Measurements from ENCODE around the gene CSRNP2. TPM values are rescaled to one million over a fixed set of nuclear protein-coding genes. Genes with fewer than 3 reads are reported as not detected.
A peak's percentile ranks its signal among the peaks of the same experiment; 100 is the strongest.
"Not testable (repeated sequence)": the region's sequence is repeated elsewhere in the genome, so short reads cannot be mapped to it uniquely, and the experiment has no call there.

The CSRNP2 gene
- total RNA-seq, 1 experiment from 2014 or later: 18.1 TPM

GRCh38 chr12:51085757-51086156, 2.4 kb upstream of the CSRNP2 start:
- BruUV-seq (replicated peaks): no TSS peak
- Mint-ChIP-seq H3K27me3 (ENCODE audit: unreplicated experiment) (no peaks in the 10 kb centered on the region), H3K4me1 (ENCODE audit: low read depth, unreplicated experiment) (peaks cover 13% of the 10 kb centered on the region), H3K36me3 (ENCODE audit: insufficient read depth, unreplicated experiment) (peaks cover 25% of the 10 kb centered on the region), H3K4me3 (ENCODE audit: low read depth, unreplicated experiment) (no peak overlapping the region), H3K9me3 (ENCODE audit: low read depth, unreplicated experiment) (no peaks in the 10 kb centered on the region), H3K27ac (ENCODE audit: unreplicated experiment) (no peak overlapping the region)
- no peak for TF ChIP-seq CTCF (IDR thresholded peaks at IDR 0.05; ENCODE audit: unreplicated experiment)
- DNase-seq: no peak
- intact Hi-C loops (cut with micrococcal nuclease; ENCODE audit: unreplicated experiment): no loop called here
- CTCF ChIA-PET: interaction anchor here (0.6 kb wide), 1 partner anchor 25 kb away, joined by 3 read pairs; no protein-coding TSS in a partner anchor

- Mint-ChIP-seq H3K4me1 (ENCODE audit: low read depth, unreplicated experiment) (peaks cover 13% of the 10 kb centered on the region), H3K4me3 (ENCODE audit: low read depth, unreplicated experiment) (peak overlapping the region; percentile 92), H3K9me3 (ENCODE audit: low read depth, unreplicated experiment) (no peaks in the 10 kb centered on the region), H3K27ac (ENCODE audit: unreplicated experiment) (peak overlapping the region; percentile 74), H3K36me3 (ENCODE audit: insufficient read depth, unreplicated experiment) (peaks cover 21% of the 10 kb centered on the region), H3K27me3 (ENCODE audit: unreplicated experiment) (no peaks in the 10 kb centered on the region)
- intact Hi-C loops (cut with micrococcal nuclease; ENCODE audit: unreplicated experiment): no loop called here
- CTCF ChIA-PET: no interaction called here
- TSS peak; percentile 34 for BruUV-seq (replicated peaks)
- TF ChIP-seq CTCF (IDR thresholded peaks at IDR 0.05; ENCODE audit: unreplicated experiment): no peak
- DNase-seq: no peak
Observed at GRCh38 chr12:51082561-51083125, 753 bp downstream of the CSRNP2 start.

DNA sequence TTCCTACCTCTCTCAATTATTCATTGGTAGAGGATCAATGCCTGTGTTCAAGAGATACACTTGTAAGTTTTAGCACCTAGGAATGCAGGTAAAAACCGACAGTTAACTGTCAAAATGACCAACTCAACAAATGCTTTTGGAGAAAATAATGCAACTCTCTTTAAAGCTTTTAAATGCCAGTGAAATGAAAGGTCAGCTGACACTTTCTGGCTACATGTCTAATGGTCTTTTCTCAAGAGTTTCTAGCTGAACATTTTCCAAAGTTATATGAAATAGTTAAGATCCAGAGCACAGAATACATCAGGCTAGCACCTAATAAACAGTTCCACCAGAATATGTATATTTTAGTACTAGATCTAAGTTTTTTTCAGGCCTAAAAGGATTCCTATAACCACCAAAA, 2.0 kb downstream of the CSRNP2 start:
- H3K4me1 Mint-ChIP-seq (ENCODE audit: low read depth, unreplicated experiment): peaks cover 13% of the 10 kb centered on the region
- H3K9me3 Mint-ChIP-seq (ENCODE audit: low read depth, unreplicated experiment): no peaks in the 10 kb centered on the region
- no TSS peak for BruUV-seq (replicated peaks)
- intact Hi-C loops (cut with micrococcal nuclease; ENCODE audit: unreplicated experiment): no loop called here
- no peaks in the 10 kb centered on the region for H3K27me3 Mint-ChIP-seq (ENCODE audit: unreplicated experiment)
- no peak for DNase-seq
- CTCF ChIA-PET: no interaction called here
- peaks cover 21% of the 10 kb centered on the region for H3K36me3 Mint-ChIP-seq (ENCODE audit: insufficient read depth, unreplicated experiment)
- no peak for TF ChIP-seq CTCF (IDR thresholded peaks at IDR 0.05; ENCODE audit: unreplicated experiment)
- no peak overlapping the region for H3K27ac Mint-ChIP-seq (ENCODE audit: unreplicated experiment)
- no peak overlapping the region for H3K4me3 Mint-ChIP-seq (ENCODE audit: low read depth, unreplicated experiment)

DNA sequence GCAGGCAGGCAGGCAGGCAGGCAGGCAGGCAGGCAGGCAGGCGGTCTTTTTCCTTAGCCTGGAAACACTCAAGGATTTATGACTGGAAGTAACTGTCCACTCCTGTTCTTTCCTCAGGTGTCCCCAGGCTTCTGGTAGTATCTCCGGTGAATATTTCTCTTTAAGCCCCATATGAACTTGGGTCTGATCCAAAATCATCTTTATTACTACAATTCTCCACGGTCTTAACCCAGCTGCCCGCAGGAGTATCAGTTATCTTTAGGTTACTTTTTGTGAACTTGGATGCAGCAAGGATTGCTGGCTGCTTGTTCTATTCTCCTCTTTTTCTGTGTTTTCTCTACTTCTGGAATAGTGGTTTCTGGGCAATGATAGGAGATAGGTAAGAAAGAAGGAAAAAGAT, 3.3 kb downstream of the CSRNP2 start:
- CTCF ChIA-PET: interaction anchor here (0.7 kb wide), 1 partner anchor 114 kb away, joined by 4 read pairs; no protein-coding TSS in a partner anchor

DNA sequence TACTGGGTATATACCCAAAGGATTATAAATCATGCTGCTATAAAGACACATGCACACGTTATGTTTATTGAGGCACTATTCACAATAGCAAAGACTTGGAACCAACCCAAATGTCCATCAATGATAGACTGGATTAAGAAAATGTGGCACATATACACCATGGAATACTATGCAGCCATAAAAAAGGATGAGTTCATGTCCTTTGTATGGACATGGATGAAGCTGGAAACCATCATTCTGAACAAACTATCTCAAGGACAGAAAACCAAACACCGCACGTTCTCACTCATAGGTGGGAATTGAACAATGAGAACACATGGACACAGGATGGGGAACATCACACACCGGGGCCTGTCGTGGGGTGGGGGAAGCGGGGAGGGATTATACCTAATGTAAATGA, 4.5 kb downstream of the CSRNP2 start:
- H3K27ac Mint-ChIP-seq (ENCODE audit: unreplicated experiment); CTCF ChIA-PET; BruUV-seq (replicated peaks); H3K27me3 Mint-ChIP-seq (ENCODE audit: unreplicated experiment); H3K9me3 Mint-ChIP-seq (ENCODE audit: low read depth, unreplicated experiment); intact Hi-C loops (cut with micrococcal nuclease; ENCODE audit: unreplicated experiment); DNase-seq; H3K4me3 Mint-ChIP-seq (ENCODE audit: low read depth, unreplicated experiment): not testable (repeated sequence)
- Mint-ChIP-seq H3K36me3 (ENCODE audit: insufficient read depth, unreplicated experiment) (peaks cover 15% of the 10 kb centered on the region), H3K4me1 (ENCODE audit: low read depth, unreplicated experiment) (peaks cover 13% of the 10 kb centered on the region)

More for the DNA sequence above, 3.3 kb downstream of the CSRNP2 start:
- TF ChIP-seq CTCF (IDR thresholded peaks at IDR 0.05; ENCODE audit: unreplicated experiment): no peak
- H3K4me3 Mint-ChIP-seq (ENCODE audit: low read depth, unreplicated experiment): no peak overlapping the region
- no TSS peak for BruUV-seq (replicated peaks)
- H3K27me3 Mint-ChIP-seq (ENCODE audit: unreplicated experiment): no peaks in the 10 kb centered on the region
- no peak overlapping the region for H3K27ac Mint-ChIP-seq (ENCODE audit: unreplicated experiment)
- H3K4me1 Mint-ChIP-seq (ENCODE audit: low read depth, unreplicated experiment): peaks cover 13% of the 10 kb centered on the region
- peaks cover 21% of the 10 kb centered on the region for H3K36me3 Mint-ChIP-seq (ENCODE audit: insufficient read depth, unreplicated experiment)
- no peak for DNase-seq
- no peaks in the 10 kb centered on the region for H3K9me3 Mint-ChIP-seq (ENCODE audit: low read depth, unreplicated experiment)
- intact Hi-C loops (cut with micrococcal nuclease; ENCODE audit: unreplicated experiment): no loop called here

- H3K27ac Mint-ChIP-seq (ENCODE audit: unreplicated experiment); H3K9me3 Mint-ChIP-seq (ENCODE audit: low read depth, unreplicated experiment); CTCF ChIA-PET; intact Hi-C loops (cut with micrococcal nuclease; ENCODE audit: unreplicated experiment); H3K36me3 Mint-ChIP-seq (ENCODE audit: insufficient read depth, unreplicated experiment); DNase-seq; H3K27me3 Mint-ChIP-seq (ENCODE audit: unreplicated experiment); H3K4me3 Mint-ChIP-seq (ENCODE audit: low read depth, unreplicated experiment); BruUV-seq (replicated peaks): not testable (repeated sequence)
- peaks cover 13% of the 10 kb centered on the region for H3K4me1 Mint-ChIP-seq (ENCODE audit: low read depth, unreplicated experiment)
Observed at GRCh38 chr12:51078346-51078745, 5.0 kb downstream of the CSRNP2 start.
